ENCODE data around the gene RPS10. TPM values are rescaled to one million over a fixed set of nuclear protein-coding genes. Genes with fewer than 3 reads are reported as not detected.

Gene RPS10
- 4,229 and 5,669 TPM in 2 replicates for total RNA-seq

GRCh38 chr6:34425498-34426410 is at the start of gene RPS10:
Gene RPS10 (minus strand): TSS chr6:34426069. CDS start chr6:34425221, 848 bp downstream.
- peak; percentile 25 for DNase-seq (ENCODE audit: low read depth)
- H3K4me3 ChIP-seq (ENCODE audit: low read depth, low read length), result peak within 1 kb of the TSS; percentile 99
- TF ChIP-seq CTCF (conservative IDR thresholded peaks at IDR 0.05; ENCODE audit: low read depth, low read length), result no peak

- TF ChIP-seq CTCF (conservative IDR thresholded peaks at IDR 0.05; ENCODE audit: low read depth, low read length), result no peak
- H3K4me3 ChIP-seq (ENCODE audit: low read depth, low read length), result no peak overlapping the region
- no peak for DNase-seq (ENCODE audit: low read depth)
Measured at GRCh38 chr6:34475238-34475682, 49.4 kb upstream of the RPS10 start.

- no peak for DNase-seq (ENCODE audit: low read depth)
- no peak for TF ChIP-seq CTCF (conservative IDR thresholded peaks at IDR 0.05; ENCODE audit: low read depth, low read length)
- H3K4me3 ChIP-seq (ENCODE audit: low read depth, low read length), result no peak overlapping the region
Measured at GRCh38 chr6:34474754-34475153, 48.9 kb upstream of the RPS10 start.

GRCh38 chr6:34473967-34474366 is 48.1 kb upstream of the RPS10 start:
- no peak overlapping the region for H3K4me3 ChIP-seq (ENCODE audit: low read depth, low read length)
- no peak for TF ChIP-seq CTCF (conservative IDR thresholded peaks at IDR 0.05; ENCODE audit: low read depth, low read length)
- DNase-seq (ENCODE audit: low read depth), result no peak

GRCh38 chr6:34472425-34472824 is 46.6 kb upstream of the RPS10 start:
- TF ChIP-seq CTCF (conservative IDR thresholded peaks at IDR 0.05; ENCODE audit: low read depth, low read length), result no peak
- no peak for DNase-seq (ENCODE audit: low read depth)

GRCh38 chr6:34469499-34469898 is 43.6 kb upstream of the RPS10 start:
- no peak for TF ChIP-seq CTCF (conservative IDR thresholded peaks at IDR 0.05; ENCODE audit: low read depth, low read length)
- H3K4me3 ChIP-seq (ENCODE audit: low read depth, low read length), result no peak overlapping the region
- DNase-seq (ENCODE audit: low read depth), result no peak

More at GRCh38 chr6:34472425-34472824, 46.6 kb upstream of the RPS10 start:
- H3K4me3 ChIP-seq (ENCODE audit: low read depth, low read length), result no peak overlapping the region
